CD14-positive monocyte (primary cell): ENCODE results near the gene ALDOB. TPM values are rescaled to one million over a fixed set of nuclear protein-coding genes. Genes with fewer than 3 reads are reported as not detected.

Experiments
- DNase-seq, 3 donors: peaks; one replicate each; pipeline ENCODE4 v3.0.0-alpha.2; 2011 to 2022
- H2AFZ ChIP-seq: 2 replicates; pipeline ENCODE4 v1.6.0; 2012; ENCODE audit warnings: mild to moderate bottlenecking, low read depth, low read length, inconsistent platforms; ENCODE audit not compliant: insufficient read depth, poor library complexity, severe bottlenecking
- H3K27ac ChIP-seq, 2 donors: 1 replicate in 1 of 2; 2 replicates in 1 of 2; pipeline ENCODE4 v1.5.1; 2012 to 2013; ENCODE audit warnings: low read length in 2 of 2, control low read depth in 1 of 2, inconsistent platforms in 1 of 2, low read depth in 1 of 2, mild to moderate bottlenecking in 1 of 2
- H3K27me3 ChIP-seq, 2 donors: one replicate each; pipeline versions ENCODE4 v1.6.0 to v1.6.1; 2011 to 2013; ENCODE audit warnings: low read length in 2 of 2; ENCODE audit not compliant: control insufficient read depth in 2 of 2, insufficient read depth in 2 of 2
- H3K36me3 ChIP-seq, 2 donors: replicated peaks in 1 of 2; 1 replicate in 1 of 2; 2 replicates in 1 of 2; pipeline versions ENCODE4 v1.5.1 to v1.6.1; 2012 to 2013; ENCODE audit warnings: low read length in 2 of 2, control low read depth in 1 of 2, inconsistent platforms in 1 of 2, mild to moderate bottlenecking in 1 of 2; ENCODE audit not compliant: insufficient read depth in 2 of 2, control insufficient read depth in 1 of 2
- H3K4me1 ChIP-seq, 2 donors: 1 replicate in 1 of 2; 2 replicates in 1 of 2; pipeline versions ENCODE4 v1.5.1 to v1.6.1; 2012 to 2013; ENCODE audit warnings: low read length in 2 of 2, control low read depth in 1 of 2, inconsistent platforms in 1 of 2, mild to moderate bottlenecking in 1 of 2, moderate library complexity in 1 of 2; ENCODE audit not compliant: insufficient read depth in 2 of 2, control insufficient read depth in 1 of 2
- H3K4me2 ChIP-seq: replicated peaks from 2 replicates; pipeline ENCODE3; 2012; ENCODE audit warnings: low read length, moderate library complexity, mild to moderate bottlenecking; ENCODE audit not compliant: poor library complexity, severe bottlenecking; ENCODE audit errors: extremely low read depth
- H3K4me3 ChIP-seq, 3 experiments: fragments of 200-600 bp in 1 of 3; sonication (generic) in 1 of 3; replicated peaks in 1 of 3; 1 replicate in 2 of 3; 2 replicates in 1 of 3; pipeline ENCODE4 v1.5.1; 2011 to 2013; ENCODE audit warnings: low read length in 3 of 3, mild to moderate bottlenecking in 3 of 3, control low read depth in 2 of 3, low read depth in 2 of 3, inconsistent platforms in 1 of 3, moderate library complexity in 1 of 3
- H3K79me2 ChIP-seq: 2 replicates; pipeline ENCODE4 v1.6.0; 2012; ENCODE audit warnings: mild to moderate bottlenecking, control low read depth, inconsistent platforms, low read length, moderate library complexity; ENCODE audit not compliant: insufficient read depth
- H3K9ac ChIP-seq: 2 replicates; pipeline ENCODE4 v1.6.0; 2017; ENCODE audit warnings: low read length, mild to moderate bottlenecking; ENCODE audit not compliant: insufficient read depth, poor library complexity, severe bottlenecking
- H3K9me3 ChIP-seq, 2 donors: replicated peaks in 1 of 2; 1 replicate in 1 of 2; 2 replicates in 1 of 2; pipeline versions ENCODE4 v1.5.1 to v1.6.1; 2012 to 2013; ENCODE audit warnings: low read length in 2 of 2, control low read depth in 1 of 2; ENCODE audit not compliant: control insufficient read depth in 1 of 2, insufficient read depth in 1 of 2
- H4K20me1 ChIP-seq: 2 replicates; pipeline ENCODE4 v1.6.0; 2012; ENCODE audit warnings: mild to moderate bottlenecking, low read length, control low read depth, moderate library complexity; ENCODE audit not compliant: insufficient read depth
- H3K27ac Mint-ChIP-seq, 7 donors: one replicate each; pipeline ENCODE4 v1.8.0; 2020; ENCODE audit warnings: mild to moderate bottlenecking in 7 of 7, mixed read lengths in 7 of 7, moderate library complexity in 6 of 7, inconsistent platforms in 2 of 7
- H3K27me3 Mint-ChIP-seq, 3 donors: one replicate each; pipeline ENCODE4 v1.8.0; 2021 to 2022; ENCODE audit warnings: low read depth in 3 of 3, mild to moderate bottlenecking in 3 of 3, mixed read lengths in 3 of 3, moderate library complexity in 3 of 3, inconsistent platforms in 1 of 3
- H3K36me3 Mint-ChIP-seq, 2 donors: one replicate each; pipeline ENCODE4 v1.8.0; 2020; ENCODE audit warnings: mixed read lengths in 2 of 2, inconsistent platforms in 1 of 2, mild to moderate bottlenecking in 1 of 2
- H3K4me1 Mint-ChIP-seq: one replicate; pipeline ENCODE4 v1.8.0; 2020; ENCODE audit warnings: mild to moderate bottlenecking, mixed read lengths
- H3K4me3 Mint-ChIP-seq, 2 donors: one replicate each; pipeline ENCODE4 v1.8.0; 2020; ENCODE audit warnings: mild to moderate bottlenecking in 2 of 2, mixed read lengths in 2 of 2, moderate library complexity in 1 of 2
- H3K9me3 Mint-ChIP-seq, 7 donors: one replicate each; pipeline ENCODE4 v1.8.0; 2020 to 2022; ENCODE audit warnings: mixed read lengths in 7 of 7, mild to moderate bottlenecking in 6 of 7, moderate library complexity in 6 of 7, inconsistent platforms in 2 of 7
- CTCF ChIP-seq: fragments of 200-600 bp; IDR thresholded peaks from one replicate; pipeline ENCODE4 v1.8.0; 2022; ENCODE audit warnings: antibody characterized with exemption, mild to moderate bottlenecking
- WGBS: methylation state at CpG from one replicate; pipeline ENCODE4 v1.1.5; 2013; ENCODE audit warnings: missing lambda C conversion rate; ENCODE audit not compliant: insufficient coverage; 5-methylcytosine and 5-hydroxymethylcytosine counted together
- intact Hi-C, 2 donors: fragments of 100-400 bp; cut with micrococcal nuclease; formaldehyde crosslinking; loops; one replicate each; pipeline versions ENCODE4 v1.15.0 to v1.15.1; 2023
- polyA plus RNA-seq, 3 donors: library from polyadenylated mRNA; depleted of rRNA in 1 of 3; unstranded in 2 of 3; stranded (reverse) in 1 of 3; fragments of 300-500 nt in 2 of 3; fragments of >200 nt in 1 of 3; fragmentation: Illumina TruSeq in 2 of 3; gene quantifications; 1 replicate in 2 of 3; 2 replicates in 1 of 3; pipeline ENCODE4 v1.2.3, GENCODE V29; 2012 to 2021
- small RNA-seq: library from RNA; depleted of rRNA; stranded (forward); fragments of <200 nt; gene quantifications from one replicate; pipeline ENCODE3, GENCODE V24; 2012; ENCODE audit warnings: low read depth; ENCODE audit not compliant: insufficient read length

Gene ALDOB
- polyA plus RNA-seq, 3 donors: not detected

GRCh38 chr9:101372327-101373118 is 63.1 kb downstream of the ALDOB start:
- H3K9me3 ChIP-seq: no peaks in the 10 kb centered on the region
- no peak for TF ChIP-seq CTCF

GRCh38 chr9:101371813-101372212 is 63.8 kb downstream of the ALDOB start:
- Histone ChIP-seq H3K36me3 (no peaks in the 10 kb centered on the region), H3K79me2 (no peaks in the 10 kb centered on the region), H3K4me3 (no peak overlapping the region), H3K4me2 (no peak overlapping the region), H3K9ac (no peak overlapping the region), H3K27ac (no peak overlapping the region), H3K4me1 (no peaks in the 10 kb centered on the region), H2AFZ (no peak overlapping the region), H4K20me1 (no peaks in the 10 kb centered on the region), H3K9me3 (no peaks in the 10 kb centered on the region), H3K27me3 (no peaks in the 10 kb centered on the region)
- DNase-seq: no peak
- TF ChIP-seq CTCF: no peak
- no CpG with 5 or more reads among the region's 3 CpGs for WGBS
- Mint-ChIP-seq H3K4me3 (no peak overlapping the region), H3K9me3 (peaks cover 0 to 4% (median 2%) of the 10 kb centered on the region in 7 donors), H3K27me3 (peaks cover 0 to 7% (median 3%) of the 10 kb centered on the region in 3 donors), H3K4me1 (no peaks in the 10 kb centered on the region), H3K36me3 (no peaks in the 10 kb centered on the region), H3K27ac (no peak overlapping the region)
- intact Hi-C loops: no loop called here

More at GRCh38 chr9:101372327-101373118, 63.1 kb downstream of the ALDOB start:
- Histone ChIP-seq H3K27me3 (no peaks in the 10 kb centered on the region), H2AFZ (no peak overlapping the region), H4K20me1 (no peaks in the 10 kb centered on the region), H3K79me2 (no peaks in the 10 kb centered on the region), H3K9ac (no peak overlapping the region), H3K36me3 (no peaks in the 10 kb centered on the region), H3K4me2 (no peak overlapping the region), H3K4me1 (no peaks in the 10 kb centered on the region), H3K27ac (no peak overlapping the region), H3K4me3 (no peak overlapping the region)
- intact Hi-C loops: no loop called here
- Mint-ChIP-seq H3K9me3 (peaks cover under 1 to 4% (median 2%) of the 10 kb centered on the region in 7 donors), H3K27ac (no peak overlapping the region), H3K27me3 (peaks cover 0 to 4% (median 3%) of the 10 kb centered on the region in 3 donors), H3K36me3 (no peaks in the 10 kb centered on the region), H3K4me1 (no peaks in the 10 kb centered on the region), H3K4me3 (no peak overlapping the region)
- DNase-seq: no peak
- 53% methylated on average over 2 of the region's 2 CpGs for WGBS

Small RNAs within 50 kb of the gene (small RNA-seq; reads per million reads assigned to genes)
- gene AL353621.2: not detected

Other genes with a start within 250 kb of the ALDOB start
- not detected for gene BAAT, start 50.8 kb downstream of the ALDOB start, polyA plus RNA-seq
- gene MRPL50, start 37.2 kb downstream of the ALDOB start, polyA plus RNA-seq: 1 to 10 TPM; 1.9 to 4.9 (median 4.8) TPM
- 1 to 10 TPM in 2 of 3 donors, under 1 TPM in 1; 0.72 to 1.8 (median 1.2) TPM for gene ZNF189, start 36.9 kb downstream of the ALDOB start, polyA plus RNA-seq
- gene RNF20, start 98.1 kb upstream of the ALDOB start, polyA plus RNA-seq: 10 to 100 TPM in 2 of 3 donors, 1 to 10 TPM in 1; 7.2 to 35.2 (median 22.3) TPM
- gene PPP3R2, start 159.2 kb upstream of the ALDOB start, polyA plus RNA-seq: under 1 TPM in 1 of 3 donors, not detected in 2; 0.11 TPM